ENCODE results near the gene FBXO31.

GRCh38 chr16:87425941-87426340 is 42.4 kb upstream of the FBXO31 start:
- TF ChIP-seq POLR2AphosphoS5 (IDR thresholded peaks at IDR 0.05) = no peak
- TF ChIP-seq, protein P1, sequence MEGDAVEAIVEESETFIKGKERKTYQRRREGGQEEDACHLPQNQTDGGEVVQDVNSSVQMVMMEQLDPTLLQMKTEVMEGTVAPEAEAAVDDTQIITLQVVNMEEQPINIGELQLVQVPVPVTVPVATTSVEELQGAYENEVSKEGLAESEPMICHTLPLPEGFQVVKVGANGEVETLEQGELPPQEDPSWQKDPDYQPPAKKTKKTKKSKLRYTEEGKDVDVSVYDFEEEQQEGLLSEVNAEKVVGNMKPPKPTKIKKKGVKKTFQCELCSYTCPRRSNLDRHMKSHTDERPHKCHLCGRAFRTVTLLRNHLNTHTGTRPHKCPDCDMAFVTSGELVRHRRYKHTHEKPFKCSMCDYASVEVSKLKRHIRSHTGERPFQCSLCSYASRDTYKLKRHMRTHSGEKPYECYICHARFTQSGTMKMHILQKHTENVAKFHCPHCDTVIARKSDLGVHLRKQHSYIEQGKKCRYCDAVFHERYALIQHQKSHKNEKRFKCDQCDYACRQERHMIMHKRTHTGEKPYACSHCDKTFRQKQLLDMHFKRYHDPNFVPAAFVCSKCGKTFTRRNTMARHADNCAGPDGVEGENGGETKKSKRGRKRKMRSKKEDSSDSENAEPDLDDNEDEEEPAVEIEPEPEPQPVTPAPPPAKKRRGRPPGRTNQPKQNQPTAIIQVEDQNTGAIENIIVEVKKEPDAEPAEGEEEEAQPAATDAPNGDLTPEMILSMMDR (IDR thresholded peaks at IDR 0.05) = no peak
- TF ChIP-seq POLR2A (IDR thresholded peaks at IDR 0.05) = no peak
- no peak for TF ChIP-seq EP300 (IDR thresholded peaks at IDR 0.05)
